PC-3 (cell line): Measurements from ENCODE around the gene ATP10A. TPM values are rescaled to one million over a fixed set of nuclear protein-coding genes. Genes with fewer than 3 reads are reported as not detected.

ENCODE experiments used
- ATAC-seq: fragments of 200-7000 bp; cut with Tn5 transposase; 2 replicates; pipeline ENCODE4 v1.9.1; 2020; ENCODE audit warnings: mild to moderate bottlenecking, moderate library complexity
- BruUV-seq: library from RNA; stranded (reverse); fragments of 400-500 nt; replicated peaks from 2 replicates; lab custom pipeline; 2021; lab: Mats Ljungman, UMichigan
- CTCF ChIA-PET: fragments of 300-600 bp; sonication (Branson Sonifier 250); formaldehyde crosslinking; loops from one replicate; lab custom pipeline; 2022; ENCODE audit warnings: antibody characterized with exemption; lab: Charles Lee
- POLR2A ChIA-PET: fragments of 300-600 bp; sonication (Branson Sonifier 250); formaldehyde crosslinking; loops from one replicate; lab custom pipeline; 2022; ENCODE audit warnings: antibody characterized with exemption; ENCODE audit not compliant: unreplicated experiment; lab: Charles Lee
- DNase-seq: peaks from one replicate; pipeline ENCODE4 v3.0.0-alpha.2; 2015
- H2AFZ ChIP-seq: fragments of 300-600 bp; sonication (generic); 2 replicates; pipeline ENCODE4 v1.6.0; 2016; ENCODE audit warnings: antibody characterized with exemption, low read length
- H3F3A ChIP-seq: fragments of 300-600 bp; sonication (generic); one replicate; pipeline ENCODE4 v1.6.0; 2017; ENCODE audit warnings: antibody characterized with exemption, low read length, control low read depth, mild to moderate bottlenecking; ENCODE audit not compliant: unreplicated experiment
- H3K27ac ChIP-seq: fragments of 300-600 bp; sonication (generic); 2 replicates; pipeline ENCODE4 v1.5.1; 2016; ENCODE audit warnings: mild to moderate bottlenecking, low read length
- H3K27me3 ChIP-seq: fragments of 300-600 bp; sonication (generic); 2 replicates; pipeline ENCODE4 v1.6.1; 2016; ENCODE audit warnings: low read length, mixed read lengths
- H3K36me3 ChIP-seq: fragments of 300-600 bp; sonication (generic); 2 replicates; pipeline ENCODE4 v1.6.1; 2016; ENCODE audit warnings: low read depth, mixed run types, low read length, mixed read lengths
- H3K4me1 ChIP-seq: fragments of 300-600 bp; sonication (generic); 2 replicates; pipeline ENCODE4 v1.5.1; 2016; ENCODE audit warnings: low read length; ENCODE audit not compliant: insufficient read depth
- H3K4me2 ChIP-seq: fragments of 300-600 bp; sonication (generic); 2 replicates; pipeline ENCODE4 v1.6.0; 2016; ENCODE audit warnings: low read length
- H3K4me3 ChIP-seq: fragments of 300-600 bp; sonication (generic); 2 replicates; pipeline ENCODE4 v1.5.1; 2016; ENCODE audit warnings: mild to moderate bottlenecking, low read length, mixed read lengths
- H3K79me2 ChIP-seq: fragments of 300-600 bp; sonication (generic); 2 replicates; pipeline ENCODE4 v1.6.1; 2017; ENCODE audit warnings: low read length, mixed read lengths
- H3K9ac ChIP-seq: fragments of 300-600 bp; sonication (generic); 2 replicates; pipeline ENCODE4 v1.6.0; 2016; ENCODE audit warnings: mild to moderate bottlenecking, low read length
- H3K9me2 ChIP-seq: fragments of 300-600 bp; sonication (generic); replicated peaks from 2 replicates; pipeline ENCODE4 v1.6.1; 2016; ENCODE audit warnings: mixed run types, low read length, mixed read lengths
- H3K9me3 ChIP-seq: fragments of 300-600 bp; sonication (generic); 2 replicates; pipeline ENCODE4 v1.6.1; 2016; ENCODE audit warnings: low read length, mixed read lengths
- H4K20me1 ChIP-seq: fragments of 300-600 bp; sonication (generic); 2 replicates; pipeline ENCODE4 v1.6.1; 2016; ENCODE audit warnings: low read length, mixed read lengths
- CTCF ChIP-seq: fragments of 300-600 bp; sonication (generic); conservative IDR thresholded peaks from 2 replicates; pipeline ENCODE4 v1.5.1; 2017; ENCODE audit warnings: antibody characterized with exemption, low read depth, mild to moderate bottlenecking, low read length
- EZH2 ChIP-seq: fragments of 300-600 bp; sonication (generic); IDR thresholded peaks from one replicate; pipeline ENCODE4 v1.6.1; 2017; ENCODE audit warnings: antibody characterized with exemption, mild to moderate bottlenecking, low read length; ENCODE audit not compliant: unreplicated experiment
- EZH2phosphoT487 ChIP-seq: fragments of 300-600 bp; sonication (generic); IDR thresholded peaks from 2 replicates; pipeline ENCODE4 v1.6.1; 2018; ENCODE audit warnings: mild to moderate bottlenecking, antibody characterized with exemption, low read length, borderline replicate concordance
- intact Hi-C: fragments of 100-400 bp; cut with micrococcal nuclease; formaldehyde crosslinking; loops from 2 replicates; pipeline ENCODE4 v1.9.0; 2023
- total RNA-seq: library from RNA; depleted of rRNA; stranded (reverse); fragments of >200 nt; gene quantifications from 2 replicates; pipeline ENCODE4 v1.2.3, GENCODE V29; 2014

ATP10A gene
- total RNA-seq, 1 experiment from 2014 or later, result 2.6 TPM

GRCh38 chr15:25852027-25852426 is 11.1 kb downstream of the ATP10A start:
- Histone ChIP-seq H3K4me3 (no peak overlapping the region), H4K20me1 (no peaks in the 10 kb centered on the region), H3K9ac (no peak overlapping the region), H3K36me3 (no peaks in the 10 kb centered on the region), H3K9me2 (no peaks in the 10 kb centered on the region), H3K4me1 (peaks cover 16% of the 10 kb centered on the region), H3K79me2 (no peaks in the 10 kb centered on the region), H2AFZ (no peak overlapping the region), H3F3A (no peaks in the 10 kb centered on the region), H3K9me3 (no peaks in the 10 kb centered on the region), H3K4me2 (no peak overlapping the region), H3K27ac (no peak overlapping the region), H3K27me3 (no peaks in the 10 kb centered on the region)
- POLR2A ChIA-PET, result no interaction called here
- no peak for TF ChIP-seq EZH2phosphoT487
- TF ChIP-seq EZH2, result no peak
- ATAC-seq (no peak), DNase-seq (no peak)
- CTCF ChIA-PET, result no interaction called here
- no TSS peak for BruUV-seq
- intact Hi-C loops, result loop anchor here (5.0 to 10.0 kb wide), 3 partner anchors 40 to 80 kb away; no protein-coding TSS in a partner anchor

GRCh38 chr15:25850154-25851111 is 12.7 kb downstream of the ATP10A start:
- no peaks in the 10 kb centered on the region for H3K79me2 ChIP-seq
- TF ChIP-seq EZH2, result no peak
- no peak for TF ChIP-seq EZH2phosphoT487
- no peak for TF ChIP-seq CTCF
- H3K27me3 ChIP-seq, result no peaks in the 10 kb centered on the region
- no peaks in the 10 kb centered on the region for H3F3A ChIP-seq
- ATAC-seq (peak; percentile 94), DNase-seq (peak; percentile 79)
- peak overlapping the region; percentile 75 for H3K9ac ChIP-seq
- H3K9me3 ChIP-seq, result no peaks in the 10 kb centered on the region
- no peaks in the 10 kb centered on the region for H3K36me3 ChIP-seq
- no peaks in the 10 kb centered on the region for H3K9me2 ChIP-seq
- intact Hi-C loops, result loop anchor here (1.0 to 10.0 kb wide), 4 partner anchors 42 to 82 kb away; no protein-coding TSS in a partner anchor
- H2AFZ ChIP-seq, result peak overlapping the region; percentile 84
- TSS peak; percentile 35 for BruUV-seq
- H3K4me3 ChIP-seq, result peak overlapping the region; percentile 71
- peak overlapping the region; percentile 78 for H3K27ac ChIP-seq
- POLR2A ChIA-PET, result no interaction called here
- peaks cover 16% of the 10 kb centered on the region for H3K4me1 ChIP-seq
- CTCF ChIA-PET, result no interaction called here
- no peaks in the 10 kb centered on the region for H4K20me1 ChIP-seq
- peak overlapping the region; percentile 82 for H3K4me2 ChIP-seq

GRCh38 chr15:25849157-25849921 is 13.8 kb downstream of the ATP10A start:
- Histone ChIP-seq H3K4me2 (peak overlapping the region; percentile 82), H3F3A (no peaks in the 10 kb centered on the region), H3K9me3 (no peaks in the 10 kb centered on the region), H3K4me1 (peaks cover 16% of the 10 kb centered on the region), H2AFZ (no peak overlapping the region), H3K79me2 (no peaks in the 10 kb centered on the region), H3K9me2 (no peaks in the 10 kb centered on the region), H3K27me3 (no peaks in the 10 kb centered on the region), H3K4me3 (no peak overlapping the region), H3K36me3 (no peaks in the 10 kb centered on the region), H4K20me1 (no peaks in the 10 kb centered on the region), H3K9ac (no peak overlapping the region), H3K27ac (peak overlapping the region; percentile 78; the same call in 1 of the 2 replicates)
- intact Hi-C loops, result no loop called here
- no peak for TF ChIP-seq CTCF
- TF ChIP-seq EZH2, result no peak
- TF ChIP-seq EZH2phosphoT487, result no peak
- ChIA-PET POLR2A (interaction anchor here (0.6 kb wide), 1 partner anchor 11 kb away, joined by 5 read pairs; no protein-coding TSS in a partner anchor), CTCF (no interaction called here)
- BruUV-seq, result no TSS peak
- DNase-seq, result peak; percentile 24
- no peak for ATAC-seq
